Measurements from ENCODE around the gene AMPD2. TPM values are rescaled to one million over a fixed set of nuclear protein-coding genes. Genes with fewer than 3 reads are reported as not detected.

Gene AMPD2
- polyA plus RNA-seq, 3 donors, result 46.8 to 65.3 (median 52.0) TPM

GRCh38 chr1:109626682-109627408 is 7.2 kb downstream of the AMPD2 start:
- DNase-seq (ENCODE audit: extremely low read depth in 1 of 11, low read depth in 9 of 11, low spot score in 4 of 11), result no peak

GRCh38 chr1:109627692-109628399 is 8.2 kb downstream of the AMPD2 start:
- no peak for DNase-seq (ENCODE audit: extremely low read depth in 1 of 11, low read depth in 9 of 11, low spot score in 4 of 11)

GRCh38 chr1:109628540-109629321 is 9.1 kb downstream of the AMPD2 start:
- no peak for DNase-seq (ENCODE audit: extremely low read depth in 1 of 11, low read depth in 9 of 11, low spot score in 4 of 11)

- DNase-seq (ENCODE audit: extremely low read depth in 1 of 11, low read depth in 9 of 11, low spot score in 4 of 11), result no peak
Measured at GRCh38 chr1:109629372-109630030, 9.9 kb downstream of the AMPD2 start.

GRCh38 chr1:109630081-109630897 is 10.7 kb downstream of the AMPD2 start:
- DNase-seq (ENCODE audit: extremely low read depth in 1 of 11, low read depth in 9 of 11, low spot score in 4 of 11), result no peak

GRCh38 chr1:109630898-109631512 is 11.4 kb downstream of the AMPD2 start:
- no peak for DNase-seq (ENCODE audit: extremely low read depth in 1 of 11, low read depth in 9 of 11, low spot score in 4 of 11)

GRCh38 chr1:109631513-109632505 is 12.2 kb downstream of the AMPD2 start:
- DNase-seq (ENCODE audit: extremely low read depth in 1 of 11, low read depth in 9 of 11, low spot score in 4 of 11), result no peak

- no peak for DNase-seq (ENCODE audit: extremely low read depth in 1 of 11, low read depth in 9 of 11, low spot score in 4 of 11)
Measured at GRCh38 chr1:109632671-109633346, 13.2 kb downstream of the AMPD2 start.

GRCh38 chr1:109634292-109634691 is 14.7 kb downstream of the AMPD2 start:
- DNase-seq (ENCODE audit: extremely low read depth in 1 of 11, low read depth in 9 of 11, low spot score in 4 of 11), result no peak

GRCh38 chr1:109634771-109635750 is 15.4 kb downstream of the AMPD2 start:
- DNase-seq (ENCODE audit: extremely low read depth in 1 of 11, low read depth in 9 of 11, low spot score in 4 of 11), result no peak

GRCh38 chr1:109635862-109636200 is 16.2 kb downstream of the AMPD2 start:
- DNase-seq (ENCODE audit: extremely low read depth in 1 of 11, low read depth in 9 of 11, low spot score in 4 of 11), result no peak

- no peak for DNase-seq (ENCODE audit: extremely low read depth in 1 of 11, low read depth in 9 of 11, low spot score in 4 of 11)
Measured at GRCh38 chr1:109636201-109636952, 16.7 kb downstream of the AMPD2 start.

- no peak for DNase-seq (ENCODE audit: extremely low read depth in 1 of 11, low read depth in 9 of 11, low spot score in 4 of 11)
Measured at GRCh38 chr1:109637446-109637845, 17.8 kb downstream of the AMPD2 start.

- no peak for DNase-seq (ENCODE audit: extremely low read depth in 1 of 11, low read depth in 9 of 11, low spot score in 4 of 11)
Measured at GRCh38 chr1:109639063-109639840, 19.6 kb downstream of the AMPD2 start.
